GM12878 (cell line): Measurements from ENCODE around the gene PPFIA3.

ENCODE experiments used
- CBX5 ChIP-seq: sonication (generic); IDR thresholded peaks from 2 replicates; pipeline ENCODE4 v1.6.1; 2016; ENCODE audit warnings: low read depth, moderate library complexity, mild to moderate bottlenecking, inconsistent platforms
- JUND ChIP-seq: IDR thresholded peaks from 2 replicates; pipeline ENCODE4 v1.6.1; 2012; ENCODE audit warnings: low read depth, mild to moderate bottlenecking, low read length, improper control_type of control experiment, moderate library complexity
- LARP7 ChIP-seq: fragments of 450-650 bp; IDR thresholded peaks from 2 replicates; pipeline ENCODE4 v1.6.1; 2017; ENCODE audit warnings: mild to moderate bottlenecking
- MTA2 ChIP-seq: fragments of 450-650 bp; IDR thresholded peaks from 2 replicates; pipeline ENCODE4 v1.6.1; 2016; ENCODE audit warnings: low read depth, mild to moderate bottlenecking, moderate library complexity
- MXI1 ChIP-seq: fragments of 150-350 bp; IDR thresholded peaks from 2 replicates; pipeline ENCODE4 v1.6.1; 2011; ENCODE audit warnings: low read depth, mild to moderate bottlenecking, inconsistent platforms, low read length, improper control_type of control experiment
- NFXL1 ChIP-seq: fragments of 450-650 bp; IDR thresholded peaks from 2 replicates; pipeline ENCODE4 v1.6.1; 2017; ENCODE audit warnings: antibody characterized with exemption, mild to moderate bottlenecking, borderline replicate concordance
- NRF1 ChIP-seq: conservative IDR thresholded peaks from 2 replicates; pipeline ENCODE4 v1.6.1; 2011; ENCODE audit warnings: mild to moderate bottlenecking, low read depth, low read length, improper control_type of control experiment
- POLR2A ChIP-seq: IDR thresholded peaks from 2 replicates; pipeline ENCODE4 v1.6.1; 2011; ENCODE audit warnings: low read depth, mild to moderate bottlenecking, low read length
- USF2 ChIP-seq: IDR thresholded peaks from 2 replicates; pipeline ENCODE4 v1.6.1; 2011; ENCODE audit warnings: low read depth, low read length, improper control_type of control experiment, borderline replicate concordance
- ZNF274 ChIP-seq: IDR thresholded peaks from one replicate; pipeline ENCODE4 v1.8.0; 2011; ENCODE audit not compliant: insufficient read length, insufficient read depth

GRCh38 chr19:49091391-49092038 is 27.8 kb upstream of the PPFIA3 start:
- TF ChIP-seq NFXL1 (no peak), LARP7 (no peak), NRF1 (no peak), MTA2 (no peak), ZNF274 (no peak), USF2 (no peak), MXI1 (no peak), CBX5 (no peak), POLR2A (no peak), JUND (no peak)
